Activated CD8-positive, alpha-beta memory T cell treated with anti-CD3 and anti-CD28 coated beads, Interleukin-2, amount 10 ng/mL, durations not matched to agents 7 days and 5 days (primary cell): ENCODE measurements around the gene PLXDC1. TPM values are rescaled to one million over a fixed set of nuclear protein-coding genes. Genes with fewer than 3 reads are reported as not detected.
"Not testable (repeated sequence)": the region's sequence is repeated elsewhere in the genome, so short reads cannot be mapped to it uniquely, and the experiment has no call there.

Experiments
- ATAC-seq: fragments of 150-1000 bp; cut with Tn5 transposase; one replicate; pipeline ENCODE4 v1.10.0; 2021; ENCODE audit warnings: moderate library complexity
- CTCF ChIA-PET: fragments of 350-600 bp; sonication (Branson Sonifier 250); formaldehyde crosslinking; loops from one replicate; lab custom pipeline; 2021; ENCODE audit warnings: antibody characterized with exemption; lab: Charles Lee
- DNase-seq: peaks from one replicate; pipeline ENCODE4 v3.0.0-alpha.2; 2020
- H3K27ac Mint-ChIP-seq: one replicate; pipeline ENCODE4 v1.8.0; 2021; ENCODE audit warnings: mild to moderate bottlenecking, mixed read lengths
- H3K27me3 Mint-ChIP-seq: one replicate; pipeline ENCODE4 v1.8.0; 2021; ENCODE audit warnings: mixed read lengths
- H3K36me3 Mint-ChIP-seq: one replicate; pipeline ENCODE4 v1.8.0; 2021; ENCODE audit warnings: mild to moderate bottlenecking, mixed read lengths
- H3K4me1 Mint-ChIP-seq: one replicate; pipeline ENCODE4 v1.8.0; 2021; ENCODE audit warnings: mixed read lengths
- H3K4me3 Mint-ChIP-seq: one replicate; pipeline ENCODE4 v1.8.0; 2021; ENCODE audit warnings: mild to moderate bottlenecking, moderate library complexity, mixed read lengths
- H3K9me3 Mint-ChIP-seq: one replicate; pipeline ENCODE4 v1.8.0; 2022; ENCODE audit warnings: low read depth, mixed read lengths
- total RNA-seq, 2 experiments: library from RNA; stranded (reverse); gene quantifications; one replicate each; pipeline ENCODE4 v1.2.3, GENCODE V29; 2021

Gene PLXDC1
- total RNA-seq, 2 experiments from 2014 or later = 1.2 to 9.0 TPM

DNA sequence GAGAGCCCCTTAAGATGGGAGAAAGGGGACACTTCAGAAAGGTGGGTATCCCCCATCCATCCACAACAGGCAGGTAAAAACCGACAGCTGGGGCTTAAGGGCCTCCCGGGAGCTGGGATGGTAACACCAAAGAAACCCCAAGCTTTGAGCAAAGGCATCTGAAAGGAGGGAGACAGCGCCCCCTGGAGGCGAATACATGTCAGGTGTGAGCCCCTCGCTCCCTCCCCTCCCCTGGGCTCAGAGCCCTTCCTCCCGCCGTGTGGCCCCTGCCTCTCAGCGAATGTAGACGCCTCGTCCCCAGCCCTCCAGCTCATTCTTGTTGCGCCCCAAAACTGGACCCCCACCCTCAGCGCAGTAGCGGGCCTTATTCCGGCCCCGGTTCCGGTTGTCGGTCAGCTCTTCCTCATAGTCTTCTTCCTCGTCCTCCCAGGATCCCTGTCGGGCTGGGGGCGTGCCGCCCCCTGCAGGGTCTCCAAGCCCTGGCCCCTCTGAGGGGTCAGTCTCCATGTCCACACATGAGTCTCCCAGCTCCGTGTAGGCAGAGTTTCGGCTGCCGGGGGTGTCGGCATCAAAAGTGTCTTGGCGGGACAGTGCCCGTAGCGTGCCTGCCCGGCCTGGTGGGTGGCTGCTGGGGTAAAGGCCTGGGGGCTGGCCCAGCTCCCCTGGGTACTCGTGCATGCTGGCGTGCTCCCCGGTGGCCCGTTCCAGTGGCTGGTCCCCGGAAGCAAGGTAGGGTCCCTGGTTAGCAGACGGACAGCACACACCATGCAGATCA, 23.7 kb upstream of the PLXDC1 start:
- Mint-ChIP-seq H3K9me3 (no peaks in the 10 kb centered on the region), H3K27me3 (no peaks in the 10 kb centered on the region), H3K27ac (no peak overlapping the region), H3K4me3 (no peak overlapping the region), H3K4me1 (peaks cover 23% of the 10 kb centered on the region), H3K36me3 (peaks cover 11% of the 10 kb centered on the region)
- ATAC-seq = peak; percentile 85
- DNase-seq = peak; percentile 84
- CTCF ChIA-PET = interaction anchor here (0.6 to 20.6 kb wide), 55 partner anchors 9 to 413 kb away, joined by 3 to 516 read pairs (median 4); partner anchors contain the start of genes ARL5C, CACNB1, FBXO47 and LASP1NB

DNA sequence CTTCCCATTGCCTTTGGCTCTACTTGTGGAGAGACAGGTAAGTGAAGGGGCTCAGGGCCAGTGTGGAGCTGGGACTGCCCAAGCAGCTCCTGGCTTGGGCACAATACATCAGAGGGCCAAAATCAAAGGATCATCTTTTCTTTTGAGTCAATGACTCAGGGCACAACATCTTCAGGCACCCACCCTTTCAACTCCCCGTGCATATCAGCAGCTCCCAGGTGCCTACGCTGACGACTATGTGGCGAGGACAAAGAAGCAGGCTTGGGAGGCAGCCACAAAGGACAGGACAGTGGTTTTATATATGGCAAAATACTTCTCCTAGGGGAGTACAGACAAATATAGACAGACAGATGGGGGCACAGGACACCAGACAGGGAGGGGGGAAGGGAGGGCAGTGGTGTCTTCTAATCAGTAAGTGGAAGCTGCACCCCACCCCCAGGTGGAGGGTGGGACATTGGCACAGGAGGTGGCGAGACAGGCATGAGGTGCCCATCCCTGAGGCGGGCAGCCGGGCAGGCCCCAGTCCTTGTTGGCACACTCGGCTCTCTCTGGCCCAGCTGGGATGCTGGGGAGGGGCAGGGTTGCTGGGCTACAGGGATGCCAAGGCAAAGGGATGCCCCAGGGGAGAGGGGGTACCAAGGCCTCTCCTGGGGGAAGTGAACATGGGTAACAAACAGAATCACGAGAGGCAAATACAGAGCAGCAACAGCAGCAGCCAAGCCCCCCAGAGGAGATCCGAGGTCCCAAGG, 22.3 kb upstream of the PLXDC1 start:
- DNase-seq (no peak), ATAC-seq (no peak)
- H3K27ac Mint-ChIP-seq = peak overlapping the region; percentile 23
- H3K4me3 Mint-ChIP-seq = no peak overlapping the region
- H3K4me1 Mint-ChIP-seq = peaks cover 31% of the 10 kb centered on the region
- H3K36me3 Mint-ChIP-seq = peaks cover 11% of the 10 kb centered on the region
- H3K9me3 Mint-ChIP-seq = no peaks in the 10 kb centered on the region
- CTCF ChIA-PET = interaction anchor here (0.9 to 20.6 kb wide), 21 partner anchors 17 to 345 kb away, joined by 3 to 516 read pairs (median 6); partner anchors contain the start of genes ARL5C, CACNB1, FBXO47 and PLXDC1
- H3K27me3 Mint-ChIP-seq = peaks cover 4% of the 10 kb centered on the region

DNA sequence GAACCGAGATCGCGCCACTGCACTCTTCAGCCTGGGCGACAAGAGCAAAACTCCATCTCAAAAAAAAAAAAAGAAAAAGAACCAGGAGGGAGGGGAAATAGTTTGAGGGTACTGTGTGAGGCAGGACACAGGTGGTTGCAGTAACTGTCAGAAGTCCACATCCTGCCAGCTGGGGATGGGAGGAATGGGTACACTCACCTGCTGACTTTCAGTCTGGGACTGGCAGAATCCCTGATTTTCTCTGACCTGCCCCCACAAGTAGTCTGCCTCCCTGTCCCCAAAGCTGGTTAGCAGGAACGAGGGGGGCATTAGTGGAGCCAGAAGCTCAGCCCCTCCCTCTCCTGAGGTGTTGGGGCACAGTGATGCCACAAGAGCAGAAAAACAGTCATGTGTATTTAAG, 21.6 kb upstream of the PLXDC1 start:
- ATAC-seq (no peak), DNase-seq (no peak)
- CTCF ChIA-PET = interaction anchor here (1.9 to 20.6 kb wide), 4 partner anchors 16 to 190 kb away, joined by 13 to 516 read pairs (median 63); partner anchors contain the start of genes ARL5C, CACNB1 and PLXDC1
- peaks cover 3% of the 10 kb centered on the region for H3K9me3 Mint-ChIP-seq
- H3K4me3 Mint-ChIP-seq = no peak overlapping the region
- H3K27me3 Mint-ChIP-seq = peaks cover 4% of the 10 kb centered on the region
- H3K4me1 Mint-ChIP-seq = peaks cover 36% of the 10 kb centered on the region
- H3K27ac Mint-ChIP-seq = peak overlapping the region; percentile 23
- peaks cover 10% of the 10 kb centered on the region for H3K36me3 Mint-ChIP-seq

DNA sequence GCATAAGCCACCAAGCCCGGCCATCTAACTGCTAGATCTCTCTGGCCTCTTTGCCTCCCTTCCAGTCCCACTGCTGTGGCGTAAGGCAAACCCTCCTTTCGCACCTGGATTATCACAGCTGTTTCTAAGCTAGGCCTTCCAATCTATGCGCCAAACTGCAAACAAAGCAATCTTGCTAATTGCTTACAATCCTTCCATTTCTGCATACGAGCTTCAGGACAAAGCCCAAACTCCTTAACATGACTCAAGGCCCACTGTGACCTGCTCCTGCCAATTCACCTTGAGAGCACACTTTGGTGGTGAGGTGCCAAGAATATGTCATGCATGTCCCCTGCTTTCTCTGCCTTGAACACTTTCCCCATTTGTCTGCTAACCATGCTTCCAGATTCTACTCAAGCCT, 20.5 kb upstream of the PLXDC1 start:
- H3K4me3 Mint-ChIP-seq = no peak overlapping the region
- ATAC-seq = no peak
- H3K36me3 Mint-ChIP-seq = peaks cover 3% of the 10 kb centered on the region
- peaks cover 3% of the 10 kb centered on the region for H3K9me3 Mint-ChIP-seq
- peaks cover 46% of the 10 kb centered on the region for H3K4me1 Mint-ChIP-seq
- no peak overlapping the region for H3K27ac Mint-ChIP-seq
- CTCF ChIA-PET = interaction anchor here (8.4 to 20.6 kb wide), 2 partner anchors 15 to 189 kb away, joined by 86 to 516 read pairs; partner anchors contain the start of genes ARL5C and PLXDC1
- peaks cover 4% of the 10 kb centered on the region for H3K27me3 Mint-ChIP-seq
- DNase-seq = no peak

DNA sequence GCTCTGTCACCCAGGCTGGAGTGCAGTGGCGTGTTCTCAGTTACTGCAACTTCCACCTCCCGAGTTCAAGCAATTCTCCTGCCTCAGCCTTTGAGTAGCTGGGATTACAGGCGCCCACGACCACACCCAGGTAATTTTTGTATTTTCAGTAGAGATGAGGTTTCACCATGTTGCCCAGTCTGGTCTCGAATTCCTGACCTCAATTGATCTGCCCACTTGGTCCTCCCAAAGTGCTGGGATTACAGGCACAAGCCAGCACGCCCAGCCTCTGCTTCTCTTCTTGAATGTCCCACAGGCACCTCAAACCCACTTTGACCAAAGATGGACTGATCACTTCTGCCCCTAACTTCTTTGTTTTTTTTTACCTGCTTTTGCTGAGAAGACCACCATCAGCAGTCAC, 19.1 kb upstream of the PLXDC1 start:
- DNase-seq = no peak
- Mint-ChIP-seq H3K4me3 (no peak overlapping the region), H3K9me3 (peaks cover 3% of the 10 kb centered on the region), H3K27me3 (peaks cover 17% of the 10 kb centered on the region), H3K4me1 (peaks cover 58% of the 10 kb centered on the region), H3K27ac (no peak overlapping the region), H3K36me3 (peaks cover 1% of the 10 kb centered on the region)
- ATAC-seq = no peak
- CTCF ChIA-PET = interaction anchor here (1.1 to 20.6 kb wide), 8 partner anchors 13 to 263 kb away, joined by 3 to 516 read pairs (median 6); partner anchors contain the start of genes ARL5C, PLXDC1 and RPL19

DNA sequence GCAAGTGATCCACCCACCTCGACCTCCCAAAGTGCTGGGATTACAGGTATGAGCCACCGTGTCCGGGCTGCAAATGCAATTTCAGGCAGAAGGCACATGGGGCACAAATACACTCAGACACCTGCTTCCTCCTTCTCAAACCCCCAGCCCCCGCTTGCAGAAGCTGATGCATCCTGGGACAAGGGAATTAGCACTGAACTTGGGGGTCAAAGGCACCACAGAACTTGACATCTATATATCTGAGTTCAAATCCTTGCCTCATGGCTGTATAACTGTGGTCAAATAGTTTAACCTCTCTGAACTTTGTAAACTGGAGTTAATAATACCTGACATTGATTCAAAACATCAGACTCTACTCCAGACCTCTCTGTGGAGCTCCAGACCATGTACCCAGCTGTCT, 18.7 kb upstream of the PLXDC1 start:
- Mint-ChIP-seq H3K4me1 (peaks cover 58% of the 10 kb centered on the region), H3K9me3 (peaks cover 3% of the 10 kb centered on the region), H3K27me3 (peaks cover 17% of the 10 kb centered on the region), H3K36me3 (peaks cover 1% of the 10 kb centered on the region), H3K27ac (no peak overlapping the region), H3K4me3 (no peak overlapping the region)
- CTCF ChIA-PET = interaction anchor here (0.7 to 20.6 kb wide), 8 partner anchors 13 to 263 kb away, joined by 3 to 516 read pairs (median 6); partner anchors contain the start of genes ARL5C, PLXDC1 and RPL19
- DNase-seq (no peak), ATAC-seq (no peak)

DNA sequence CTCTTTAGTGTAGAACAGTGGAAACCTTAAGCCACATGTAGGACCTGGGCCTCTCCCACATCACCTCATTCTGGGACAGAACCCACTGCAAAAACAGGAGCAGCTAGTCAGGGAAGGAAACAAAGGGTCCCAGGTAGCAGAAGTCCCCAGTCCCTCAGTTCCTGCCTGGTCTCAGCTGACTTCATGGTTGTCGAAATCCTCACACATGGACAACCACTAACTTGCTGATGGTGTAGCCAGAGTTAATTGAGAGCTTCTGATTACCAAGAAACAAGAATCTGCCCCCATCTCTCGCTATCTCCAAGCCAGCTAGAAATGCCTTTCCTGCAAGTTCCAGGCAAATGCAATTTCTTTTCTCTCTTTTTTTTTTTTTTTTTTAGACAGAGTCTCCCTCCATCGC, 18.1 kb upstream of the PLXDC1 start:
- ATAC-seq (no peak), DNase-seq (no peak)
- Mint-ChIP-seq H3K9me3 (peaks cover 3% of the 10 kb centered on the region), H3K27me3 (peaks cover 17% of the 10 kb centered on the region), H3K4me1 (peaks cover 64% of the 10 kb centered on the region), H3K4me3 (no peak overlapping the region), H3K36me3 (peaks cover 1% of the 10 kb centered on the region), H3K27ac (no peak overlapping the region)
- CTCF ChIA-PET = interaction anchor here (0.7 to 20.6 kb wide), 8 partner anchors 12 to 434 kb away, joined by 3 to 516 read pairs (median 6); partner anchors contain the start of genes ARL5C and PLXDC1

DNA sequence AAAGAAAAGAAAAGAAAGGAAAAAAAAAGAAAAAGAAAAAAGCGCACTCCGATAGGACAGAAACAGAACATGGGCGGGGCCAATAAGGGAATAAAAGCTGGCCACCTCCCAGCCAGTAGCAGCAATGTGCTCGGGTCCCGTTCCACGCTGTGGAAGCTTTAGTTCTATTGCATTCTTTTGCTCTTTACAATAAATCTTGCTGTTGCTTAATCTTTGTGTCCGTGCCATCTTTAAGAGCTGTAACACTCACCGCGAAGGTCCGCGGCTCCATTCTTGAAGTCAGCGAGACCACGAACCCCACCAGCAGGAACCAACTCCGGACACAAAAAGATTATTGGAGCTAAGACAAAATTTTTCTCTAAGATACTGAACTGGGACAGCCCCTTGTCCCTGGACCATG, 17.7 kb upstream of the PLXDC1 start:
- peaks cover 66% of the 10 kb centered on the region for H3K4me1 Mint-ChIP-seq
- CTCF ChIA-PET = interaction anchor here (0.9 to 23.8 kb wide), 7 partner anchors 2 to 434 kb away, joined by 3 to 516 read pairs (median 47); partner anchors contain the start of genes ARL5C and PLXDC1
- DNase-seq (no peak), ATAC-seq (no peak)
- no peak overlapping the region for H3K27ac Mint-ChIP-seq
- H3K9me3 Mint-ChIP-seq = peaks cover 3% of the 10 kb centered on the region
- peaks cover 1% of the 10 kb centered on the region for H3K36me3 Mint-ChIP-seq
- no peak overlapping the region for H3K4me3 Mint-ChIP-seq
- H3K27me3 Mint-ChIP-seq = peaks cover 17% of the 10 kb centered on the region

DNA sequence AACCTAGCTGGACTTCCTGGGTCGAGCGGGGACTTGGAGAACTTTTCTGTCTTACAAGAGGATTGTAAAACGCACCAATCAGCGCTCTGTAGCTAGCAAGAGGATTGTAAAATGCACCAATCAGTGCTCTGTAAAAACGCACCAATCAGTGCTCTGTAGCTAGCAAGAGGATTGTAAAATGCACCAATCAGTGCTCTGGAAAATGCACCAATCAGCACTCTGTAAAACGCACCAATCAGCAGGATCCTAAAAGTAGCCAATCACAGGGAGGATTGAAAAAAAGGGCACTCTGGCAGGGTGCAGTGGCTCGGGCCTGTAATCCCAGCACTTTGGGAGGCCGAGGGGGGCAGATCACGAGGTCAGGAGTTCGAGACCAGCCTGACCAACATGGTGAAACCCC, 17.1 kb upstream of the PLXDC1 start:
- CTCF ChIA-PET = interaction anchor here (1.4 to 23.8 kb wide), 7 partner anchors 2 to 198 kb away, joined by 3 to 516 read pairs (median 47); partner anchors contain the start of genes ARL5C and PLXDC1
- H3K4me3 Mint-ChIP-seq, H3K27ac Mint-ChIP-seq, DNase-seq, H3K9me3 Mint-ChIP-seq, ATAC-seq, H3K36me3 Mint-ChIP-seq: not testable (repeated sequence)
- Mint-ChIP-seq H3K27me3 (peaks cover 17% of the 10 kb centered on the region), H3K4me1 (peaks cover 66% of the 10 kb centered on the region)

DNA sequence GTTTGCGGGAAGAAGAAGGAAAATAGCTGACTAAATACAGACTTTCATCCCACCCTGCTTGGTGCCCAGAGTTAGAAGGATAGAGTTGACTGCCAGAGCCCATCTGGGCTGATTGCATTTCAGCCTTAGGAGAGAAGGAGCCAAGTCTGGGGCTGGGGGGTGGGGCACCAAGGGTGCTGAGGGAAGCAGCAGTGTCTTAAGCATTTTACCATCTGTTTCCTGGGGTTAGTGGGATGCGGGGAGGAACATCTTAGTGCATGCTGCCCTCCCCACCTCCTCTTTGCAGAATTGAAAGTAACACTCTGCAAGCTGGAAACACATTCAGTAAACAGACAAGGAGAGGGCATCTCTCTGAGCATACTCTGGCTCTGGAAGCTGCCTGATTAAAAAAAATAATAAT, 16.0 kb upstream of the PLXDC1 start:
- peak overlapping the region; percentile 5 for H3K4me3 Mint-ChIP-seq
- peak overlapping the region; percentile 16 for H3K27ac Mint-ChIP-seq
- CTCF ChIA-PET = interaction anchor here (1.0 to 23.8 kb wide), 10 partner anchors 3 to 296 kb away, joined by 3 to 516 read pairs (median 40); partner anchors contain the start of genes ARL5C, CACNB1, PLXDC1 and RPL19
- H3K9me3 Mint-ChIP-seq = peaks cover 3% of the 10 kb centered on the region
- peaks cover 17% of the 10 kb centered on the region for H3K27me3 Mint-ChIP-seq
- H3K36me3 Mint-ChIP-seq = peaks cover 1% of the 10 kb centered on the region
- DNase-seq (peak; percentile 57), ATAC-seq (peak; percentile 18)
- H3K4me1 Mint-ChIP-seq = peaks cover 57% of the 10 kb centered on the region

DNA sequence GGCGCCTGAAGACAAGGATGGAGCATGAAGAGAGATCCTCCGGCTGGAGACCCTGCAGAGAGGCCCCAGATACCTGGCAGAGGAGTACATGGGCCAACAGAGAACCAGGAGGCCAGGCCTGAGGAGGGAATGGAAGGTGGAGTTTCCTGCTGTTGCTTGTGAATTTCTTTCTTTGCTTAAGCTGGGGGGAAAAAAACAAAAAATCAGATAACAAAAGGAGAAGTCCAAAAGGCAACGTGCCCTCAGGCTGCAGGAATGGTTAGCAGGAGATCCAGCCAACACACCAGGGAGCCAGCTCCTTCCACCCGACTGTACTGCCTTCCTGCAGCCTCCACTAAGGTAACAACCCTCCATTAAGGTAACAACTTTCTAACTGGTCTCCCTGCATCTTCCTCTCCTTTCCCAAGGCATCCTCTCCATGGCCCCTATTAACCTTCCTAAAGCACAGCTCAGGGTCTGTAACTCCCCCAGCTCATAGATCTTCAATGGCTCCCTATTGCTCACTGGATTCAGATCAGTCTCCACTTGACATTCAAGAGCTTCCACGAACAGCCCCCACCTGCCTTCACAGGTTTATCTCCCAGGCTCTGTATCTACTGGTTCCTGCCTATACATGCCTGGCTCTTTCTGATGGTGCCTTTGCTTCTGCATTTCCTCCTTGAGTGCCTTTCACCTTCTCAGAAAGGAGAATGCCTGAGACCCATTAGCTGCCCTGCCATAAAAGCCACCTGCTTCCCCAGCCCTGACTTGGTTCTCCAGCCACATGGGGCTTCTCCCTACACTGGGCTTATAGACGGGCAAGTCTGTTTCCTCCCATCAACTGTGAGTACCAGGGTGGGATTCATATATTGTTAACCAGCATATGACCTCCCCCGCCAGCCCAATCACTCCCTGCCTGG, 15.2 kb upstream of the PLXDC1 start:
- Mint-ChIP-seq H3K4me3 (peak overlapping the region; percentile 36), H3K4me1 (peaks cover 50% of the 10 kb centered on the region), H3K27me3 (peaks cover 20% of the 10 kb centered on the region), H3K27ac (peak overlapping the region; percentile 13), H3K36me3 (peaks cover 1% of the 10 kb centered on the region), H3K9me3 (peaks cover 3% of the 10 kb centered on the region)
- CTCF ChIA-PET = interaction anchor here (1.0 to 23.8 kb wide), 10 partner anchors 4 to 295 kb away, joined by 3 to 516 read pairs (median 40); partner anchors contain the start of genes ARL5C, CACNB1, PLXDC1 and RPL19
- ATAC-seq (no peak), DNase-seq (no peak)

DNA sequence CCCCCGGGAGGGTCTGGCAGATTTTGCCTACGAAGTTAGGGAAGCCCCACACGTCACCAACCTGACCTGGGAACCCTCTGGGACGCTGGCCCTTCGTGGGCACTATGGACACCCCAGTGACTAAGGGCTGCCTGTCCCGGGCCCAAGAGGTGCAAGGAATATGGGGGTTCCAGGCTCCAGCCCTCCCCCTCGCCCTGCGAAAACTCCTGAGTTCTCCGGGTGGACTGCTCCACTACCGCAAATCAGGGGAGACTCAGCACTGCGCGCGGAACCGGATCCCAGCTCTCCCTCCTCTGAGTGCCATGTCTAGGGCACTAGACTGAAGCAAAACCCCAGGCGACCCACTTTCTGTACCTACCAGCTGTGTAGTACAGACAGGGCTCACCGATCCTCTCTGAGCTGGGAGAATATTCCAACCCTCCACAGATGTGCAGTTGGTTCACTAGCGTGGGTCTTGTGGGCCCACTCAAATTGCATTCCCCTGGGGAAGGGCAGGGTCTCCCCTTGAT, 14.5 kb upstream of the PLXDC1 start, which contains the start of gene ARL5C:
TSS of gene ARL5C (minus strand) at position 321 of the 509 bp plus-strand sequence. CDS start 401 bp downstream, outside the sequence.
- Mint-ChIP-seq H3K36me3 (peaks cover 1% of the 10 kb centered on the region), H3K9me3 (peaks cover 3% of the 10 kb centered on the region), H3K4me3 (peak within 1 kb of the TSS; percentile 81), H3K4me1 (peaks cover 50% of the 10 kb centered on the region), H3K27ac (peak within 1 kb of the TSS; percentile 76), H3K27me3 (peaks cover 20% of the 10 kb centered on the region)
- CTCF ChIA-PET = interaction anchor here (0.5 to 23.8 kb wide), 14 partner anchors 5 to 296 kb away, joined by 3 to 516 read pairs (median 18); partner anchors contain the start of genes ARL5C, CACNB1, LASP1 and PLXDC1
- DNase-seq (no peak), ATAC-seq (no peak)
